ENCODE results near the gene OR2A5. TPM values are rescaled to one million over a fixed set of nuclear protein-coding genes. Genes with fewer than 3 reads are reported as not detected.

Gene OR2A5
- total RNA-seq, 2 experiments from 2014 or later: not detected

GRCh38 chr7:144004703-144005102 lies 44.0 kb upstream of the OR2A5 start:
- TF ChIP-seq, protein P1, sequence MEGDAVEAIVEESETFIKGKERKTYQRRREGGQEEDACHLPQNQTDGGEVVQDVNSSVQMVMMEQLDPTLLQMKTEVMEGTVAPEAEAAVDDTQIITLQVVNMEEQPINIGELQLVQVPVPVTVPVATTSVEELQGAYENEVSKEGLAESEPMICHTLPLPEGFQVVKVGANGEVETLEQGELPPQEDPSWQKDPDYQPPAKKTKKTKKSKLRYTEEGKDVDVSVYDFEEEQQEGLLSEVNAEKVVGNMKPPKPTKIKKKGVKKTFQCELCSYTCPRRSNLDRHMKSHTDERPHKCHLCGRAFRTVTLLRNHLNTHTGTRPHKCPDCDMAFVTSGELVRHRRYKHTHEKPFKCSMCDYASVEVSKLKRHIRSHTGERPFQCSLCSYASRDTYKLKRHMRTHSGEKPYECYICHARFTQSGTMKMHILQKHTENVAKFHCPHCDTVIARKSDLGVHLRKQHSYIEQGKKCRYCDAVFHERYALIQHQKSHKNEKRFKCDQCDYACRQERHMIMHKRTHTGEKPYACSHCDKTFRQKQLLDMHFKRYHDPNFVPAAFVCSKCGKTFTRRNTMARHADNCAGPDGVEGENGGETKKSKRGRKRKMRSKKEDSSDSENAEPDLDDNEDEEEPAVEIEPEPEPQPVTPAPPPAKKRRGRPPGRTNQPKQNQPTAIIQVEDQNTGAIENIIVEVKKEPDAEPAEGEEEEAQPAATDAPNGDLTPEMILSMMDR (IDR thresholded peaks at IDR 0.05): no peak
- no peak overlapping the region for H3K4me3 ChIP-seq (ENCODE audit: low read length)
- H3K27ac ChIP-seq (ENCODE audit: low read depth in 1 of 2, low read length in 2 of 2): no peak overlapping the region
- H3K4me1 Mint-ChIP-seq (ENCODE audit: low read depth): no peaks in the 10 kb centered on the region
- peaks cover 0 to 5% of the 10 kb centered on the region in 2 experiments for H3K9me3 ChIP-seq (ENCODE audit: control insufficient read depth in 1 of 2, insufficient read depth in 1 of 2, low read length in 2 of 2)
- no peaks in the 10 kb centered on the region for H3K36me3 ChIP-seq (ENCODE audit: insufficient read depth, low read length)
- H3K4me1 ChIP-seq (ENCODE audit: insufficient read depth, low read length): no peaks in the 10 kb centered on the region
- no peaks in the 10 kb centered on the region for H3K36me3 Mint-ChIP-seq (ENCODE audit: low read depth)
- H3K27me3 Mint-ChIP-seq: peaks cover 36% of the 10 kb centered on the region
- intact Hi-C loops (cut with DNase I, micrococcal nuclease): no loop called here
- no peaks in the 10 kb centered on the region for H3K27me3 ChIP-seq (ENCODE audit: control insufficient read depth in 1 of 2, insufficient read depth in 2 of 2, low read length in 2 of 2)
- H3K9me3 Mint-ChIP-seq: no peaks in the 10 kb centered on the region
- no peak for DNase-seq
- POLR2A ChIA-PET: no interaction called here
- ATAC-seq (ENCODE audit: poor library complexity): no peak
- CTCF ChIA-PET: no interaction called here
- no peak overlapping the region for H3K27ac Mint-ChIP-seq
- H3K4me3 Mint-ChIP-seq: no peak overlapping the region

GRCh38 chr7:144006029-144006691 lies 42.6 kb upstream of the OR2A5 start:
- no peak for DNase-seq
- intact Hi-C loops (cut with DNase I, micrococcal nuclease): no loop called here
- Histone ChIP-seq H3K9me3 (ENCODE audit: control insufficient read depth in 1 of 2, insufficient read depth in 1 of 2, low read length in 2 of 2) (peaks cover 0 to 7% of the 10 kb centered on the region in 2 experiments), H3K36me3 (ENCODE audit: insufficient read depth, low read length) (no peaks in the 10 kb centered on the region), H3K27me3 (ENCODE audit: control insufficient read depth in 1 of 2, insufficient read depth in 2 of 2, low read length in 2 of 2) (no peaks in the 10 kb centered on the region), H3K27ac (ENCODE audit: low read depth in 1 of 2, low read length in 2 of 2) (no peak overlapping the region), H3K4me3 (ENCODE audit: low read length) (no peak overlapping the region), H3K4me1 (ENCODE audit: insufficient read depth, low read length) (no peaks in the 10 kb centered on the region)
- Mint-ChIP-seq H3K9me3 (no peaks in the 10 kb centered on the region), H3K27me3 (peaks cover 37% of the 10 kb centered on the region), H3K4me1 (ENCODE audit: low read depth) (no peaks in the 10 kb centered on the region), H3K4me3 (no peak overlapping the region), H3K27ac (no peak overlapping the region), H3K36me3 (ENCODE audit: low read depth) (no peaks in the 10 kb centered on the region)
- TF ChIP-seq, protein P1 (IDR thresholded peaks at IDR 0.05): no peak
- ATAC-seq (ENCODE audit: poor library complexity): no peak
- ChIA-PET POLR2A (no interaction called here), CTCF (no interaction called here)

GRCh38 chr7:144006692-144007042 lies 42.1 kb upstream of the OR2A5 start:
- CTCF ChIA-PET: no interaction called here
- no peak for ATAC-seq (ENCODE audit: poor library complexity)
- Histone ChIP-seq H3K27ac (ENCODE audit: low read depth in 1 of 2, low read length in 2 of 2) (no peak overlapping the region), H3K4me1 (ENCODE audit: insufficient read depth, low read length) (no peaks in the 10 kb centered on the region), H3K9me3 (ENCODE audit: control insufficient read depth in 1 of 2, insufficient read depth in 1 of 2, low read length in 2 of 2) (peaks cover 0 to 7% of the 10 kb centered on the region in 2 experiments), H3K4me3 (ENCODE audit: low read length) (no peak overlapping the region), H3K36me3 (ENCODE audit: insufficient read depth, low read length) (no peaks in the 10 kb centered on the region), H3K27me3 (ENCODE audit: control insufficient read depth in 1 of 2, insufficient read depth in 2 of 2, low read length in 2 of 2) (no peaks in the 10 kb centered on the region)
- Mint-ChIP-seq H3K9me3 (no peaks in the 10 kb centered on the region), H3K36me3 (ENCODE audit: low read depth) (no peaks in the 10 kb centered on the region), H3K4me1 (ENCODE audit: low read depth) (no peaks in the 10 kb centered on the region), H3K4me3 (no peak overlapping the region), H3K27me3 (peaks cover 42% of the 10 kb centered on the region), H3K27ac (no peak overlapping the region)
- POLR2A ChIA-PET: no interaction called here
- intact Hi-C loops (cut with DNase I, micrococcal nuclease): no loop called here
- TF ChIP-seq, protein P1 (IDR thresholded peaks at IDR 0.05): no peak
- DNase-seq: no peak
